Osteoblast (primary cell): ENCODE measurements around the gene RCAN2. TPM values are rescaled to one million over a fixed set of nuclear protein-coding genes. Genes with fewer than 3 reads are reported as not detected.

Source experiments
- DNase-seq: peaks from one replicate; pipeline ENCODE4 v3.0.0; 2011; ENCODE audit warnings: low spot score, mixed read lengths; ENCODE audit not compliant: insufficient read length; ENCODE audit errors: missing footprints
- H2AFZ ChIP-seq: 2 replicates; pipeline ENCODE4 v1.6.0; 2011; ENCODE audit warnings: mild to moderate bottlenecking, low read length
- H3K27ac ChIP-seq: 2 replicates; pipeline ENCODE4 v1.5.1; 2011; ENCODE audit warnings: mild to moderate bottlenecking, low read depth, low read length, moderate library complexity
- H3K27me3 ChIP-seq: 2 replicates; pipeline ENCODE4 v1.6.0; 2012; ENCODE audit warnings: mild to moderate bottlenecking, control low read depth, inconsistent platforms, low read length, moderate library complexity; ENCODE audit not compliant: insufficient read depth
- H3K36me3 ChIP-seq: 2 replicates; pipeline ENCODE4 v1.5.1; 2011; ENCODE audit warnings: mild to moderate bottlenecking, low read length, control low read depth, moderate library complexity; ENCODE audit not compliant: insufficient read depth
- H3K4me1 ChIP-seq: 2 replicates; pipeline ENCODE4 v1.5.1; 2011; ENCODE audit warnings: mild to moderate bottlenecking, low read length, control low read depth, moderate library complexity; ENCODE audit not compliant: insufficient read depth
- H3K4me2 ChIP-seq: 2 replicates; pipeline ENCODE4 v1.6.0; 2011; ENCODE audit warnings: mild to moderate bottlenecking, low read length; ENCODE audit not compliant: insufficient read depth
- H3K4me3 ChIP-seq: fragments of 200-600 bp; sonication (generic); 3 replicates; pipeline ENCODE4 v1.5.1; 2012; ENCODE audit warnings: mild to moderate bottlenecking, low read length, inconsistent platforms; ENCODE audit not compliant: insufficient read depth
- H3K79me2 ChIP-seq: 2 replicates; pipeline ENCODE4 v1.6.0; 2012; ENCODE audit warnings: mild to moderate bottlenecking, low read length, control low read depth, inconsistent platforms; ENCODE audit not compliant: insufficient read depth
- H3K9me3 ChIP-seq: 2 replicates; pipeline ENCODE4 v1.5.1; 2011; ENCODE audit warnings: low read depth, low read length, control low read depth
- H4K20me1 ChIP-seq: 2 replicates; pipeline ENCODE4 v1.6.0; 2012; ENCODE audit warnings: mild to moderate bottlenecking, low read length, control low read depth; ENCODE audit not compliant: insufficient read depth
- CTCF ChIP-seq: IDR thresholded peaks from 2 replicates; pipeline ENCODE4 v1.5.1; 2011; ENCODE audit warnings: mild to moderate bottlenecking, low read depth, low read length, moderate library complexity; ENCODE audit errors: extremely low read depth
- total RNA-seq: library from RNA; depleted of rRNA; stranded (reverse); fragments of >200 nt; gene quantifications from 2 replicates; pipeline ENCODE4 v1.2.3, GENCODE V29; 2012

Gene RCAN2
- total RNA-seq, 1 donor: 14.1 TPM

GRCh38 chr6:46414398-46414797, 76.9 kb downstream of the RCAN2 start:
- H3K79me2 ChIP-seq: no peaks in the 10 kb centered on the region
- no peaks in the 10 kb centered on the region for H3K9me3 ChIP-seq
- no peak overlapping the region for H2AFZ ChIP-seq
- H3K36me3 ChIP-seq: no peaks in the 10 kb centered on the region
- no peak overlapping the region for H3K27ac ChIP-seq
- H3K4me1 ChIP-seq: no peaks in the 10 kb centered on the region
- H3K4me2 ChIP-seq: no peak overlapping the region
- no peak for TF ChIP-seq CTCF
- H3K27me3 ChIP-seq: no peaks in the 10 kb centered on the region
- peaks cover 3% of the 10 kb centered on the region for H4K20me1 ChIP-seq
- DNase-seq: no peak
- no peak overlapping the region for H3K4me3 ChIP-seq

DNA sequence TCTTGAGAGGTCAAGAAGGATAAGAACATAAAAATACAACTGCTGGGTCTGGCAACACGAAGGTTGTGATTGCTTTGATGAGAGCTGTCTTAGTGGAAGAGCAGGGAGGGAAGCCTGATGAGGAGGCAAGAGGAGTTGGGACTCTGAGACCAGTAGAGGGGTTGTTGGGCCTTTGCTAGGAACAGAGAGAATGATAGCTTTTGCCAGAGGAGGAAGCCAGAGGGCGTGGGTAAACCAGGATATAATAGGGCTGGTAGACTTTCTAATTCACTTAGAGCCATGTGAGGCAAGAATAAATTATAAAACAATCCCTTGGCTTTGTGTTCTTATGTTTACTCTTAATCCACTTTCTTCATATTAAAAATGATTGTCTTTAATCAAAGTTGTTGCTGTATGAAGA, 78.6 kb downstream of the RCAN2 start:
- H3K27ac ChIP-seq: no peak overlapping the region
- no peaks in the 10 kb centered on the region for H3K9me3 ChIP-seq
- no peak for TF ChIP-seq CTCF
- peaks cover 3% of the 10 kb centered on the region for H4K20me1 ChIP-seq
- H3K4me1 ChIP-seq: no peaks in the 10 kb centered on the region
- H3K4me2 ChIP-seq: no peak overlapping the region
- H3K36me3 ChIP-seq: no peaks in the 10 kb centered on the region
- no peak for DNase-seq
- H3K4me3 ChIP-seq: no peak overlapping the region
- H2AFZ ChIP-seq: no peak overlapping the region
- H3K27me3 ChIP-seq: no peaks in the 10 kb centered on the region
- no peaks in the 10 kb centered on the region for H3K79me2 ChIP-seq

DNA sequence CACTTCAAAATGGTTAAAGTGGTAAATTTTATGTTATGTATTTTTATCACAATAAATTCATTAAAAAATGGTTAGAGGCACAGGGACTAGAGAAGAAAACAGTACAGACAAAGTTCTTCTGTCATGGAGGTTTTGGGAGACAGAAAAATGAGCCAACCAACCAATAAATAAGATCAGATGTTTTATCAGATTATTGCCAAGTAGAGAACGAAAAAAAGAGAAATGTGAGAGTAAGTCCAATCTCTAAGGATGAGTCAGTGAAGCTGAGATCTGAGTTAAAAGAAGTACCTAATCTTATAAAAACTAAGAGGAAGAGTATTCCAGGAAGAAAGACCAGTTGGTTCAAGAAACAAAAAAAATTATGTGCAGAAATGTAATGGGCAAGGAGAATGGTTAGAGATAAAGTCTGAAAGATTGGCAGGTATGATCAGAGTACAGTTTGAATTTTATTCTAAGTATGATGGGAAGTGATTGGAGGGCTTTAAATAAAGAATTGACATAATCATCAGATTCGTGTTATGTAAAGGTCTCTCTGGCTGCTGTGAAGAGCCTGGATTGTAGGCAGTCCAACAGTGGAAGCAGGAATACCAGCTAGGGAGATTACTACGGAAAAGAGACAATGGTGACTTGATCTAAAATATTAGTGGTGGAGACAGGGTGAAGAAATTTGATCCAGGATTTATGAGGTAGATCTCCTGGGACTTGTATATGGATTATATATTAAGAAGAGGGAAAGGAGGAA, 79.6 kb downstream of the RCAN2 start:
- Histone ChIP-seq H4K20me1 (peaks cover 3% of the 10 kb centered on the region), H3K27me3 (no peaks in the 10 kb centered on the region), H3K36me3 (no peaks in the 10 kb centered on the region), H3K27ac (no peak overlapping the region), H3K9me3 (no peaks in the 10 kb centered on the region), H2AFZ (no peak overlapping the region), H3K4me1 (no peaks in the 10 kb centered on the region), H3K4me3 (no peak overlapping the region), H3K4me2 (no peak overlapping the region), H3K79me2 (no peaks in the 10 kb centered on the region)
- no peak for TF ChIP-seq CTCF
- DNase-seq: no peak

DNA sequence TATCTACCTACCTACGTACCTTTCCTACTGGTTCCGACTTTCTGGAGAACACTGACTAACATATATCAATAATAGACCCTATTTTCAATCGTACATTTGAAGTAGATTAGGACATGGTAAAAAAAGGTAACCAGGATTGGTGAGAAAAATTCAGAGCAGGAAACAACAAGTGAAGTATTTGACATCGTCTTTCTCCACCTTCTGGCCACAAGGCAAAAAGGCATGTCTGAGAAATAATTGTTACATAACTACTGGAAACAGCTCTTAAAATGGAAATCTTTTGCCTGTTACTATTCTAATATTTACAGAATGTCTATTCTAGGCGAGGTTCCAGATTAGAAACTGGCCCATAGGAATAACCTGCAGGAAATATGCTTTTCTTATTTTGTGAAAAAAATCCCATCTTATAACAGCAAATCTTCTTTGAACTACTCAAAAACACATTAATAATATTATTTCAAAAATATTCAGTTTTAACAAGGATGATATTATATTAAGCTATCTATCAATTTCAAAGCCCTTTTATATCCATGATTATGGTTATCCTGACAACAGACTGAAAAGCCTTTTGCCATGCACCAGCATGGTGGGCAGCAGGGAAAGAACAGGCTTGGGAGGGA, 80.8 kb downstream of the RCAN2 start:
- no peaks in the 10 kb centered on the region for H3K9me3 ChIP-seq
- no peak overlapping the region for H2AFZ ChIP-seq
- H3K36me3 ChIP-seq: no peaks in the 10 kb centered on the region
- H3K27ac ChIP-seq: no peak overlapping the region
- peaks cover 3% of the 10 kb centered on the region for H4K20me1 ChIP-seq
- H3K79me2 ChIP-seq: no peaks in the 10 kb centered on the region
- no peaks in the 10 kb centered on the region for H3K4me1 ChIP-seq
- TF ChIP-seq CTCF: peak; percentile 62
- DNase-seq: no peak
- no peaks in the 10 kb centered on the region for H3K27me3 ChIP-seq
- H3K4me2 ChIP-seq: no peak overlapping the region
- H3K4me3 ChIP-seq: no peak overlapping the region
